GM12864 (cell line): Measurements from ENCODE around the gene RIOK2.
"Not testable (repeated sequence)": the region's sequence is repeated elsewhere in the genome, so short reads cannot be mapped to it uniquely, and the experiment has no call there.

ENCODE experiments used
- DNase-seq: peaks from one replicate; pipeline ENCODE4 v3.0.0-alpha.2; 2011; ENCODE audit warnings: low read depth
- H3K4me3 ChIP-seq: 2 replicates; pipeline ENCODE4 v1.5.1; 2011; ENCODE audit warnings: mild to moderate bottlenecking, low read depth, low read length, control low read depth
- TF ChIP-seq, protein P1 (sequence below): IDR thresholded peaks from 2 replicates; pipeline ENCODE4 v1.5.1; 2011; ENCODE audit warnings: low read depth, mild to moderate bottlenecking, moderate library complexity, low read length, control low read depth, inconsistent platforms; ENCODE audit errors: missing control alignments

Gene RIOK2

DNA sequence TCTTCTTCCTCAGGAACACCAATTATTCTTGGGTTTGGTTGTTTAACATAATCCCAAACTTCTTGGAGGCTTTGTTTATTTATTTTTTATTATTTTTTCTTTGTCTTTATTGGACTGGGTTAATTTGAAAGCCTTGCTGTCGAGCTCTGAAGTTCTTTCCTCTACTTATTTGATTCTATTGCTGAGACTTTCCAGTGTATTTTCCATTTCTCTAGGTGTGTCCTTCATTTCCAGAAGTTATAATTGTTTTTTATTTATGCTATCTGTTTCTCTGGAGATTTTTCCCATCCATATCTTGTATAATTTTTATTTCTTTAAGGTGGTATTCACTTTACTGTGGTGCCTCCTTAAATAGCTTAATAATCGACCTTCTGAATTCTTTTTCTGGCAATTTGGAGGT, 8.8 kb upstream of the RIOK2 start:
- TF ChIP-seq, protein P1, sequence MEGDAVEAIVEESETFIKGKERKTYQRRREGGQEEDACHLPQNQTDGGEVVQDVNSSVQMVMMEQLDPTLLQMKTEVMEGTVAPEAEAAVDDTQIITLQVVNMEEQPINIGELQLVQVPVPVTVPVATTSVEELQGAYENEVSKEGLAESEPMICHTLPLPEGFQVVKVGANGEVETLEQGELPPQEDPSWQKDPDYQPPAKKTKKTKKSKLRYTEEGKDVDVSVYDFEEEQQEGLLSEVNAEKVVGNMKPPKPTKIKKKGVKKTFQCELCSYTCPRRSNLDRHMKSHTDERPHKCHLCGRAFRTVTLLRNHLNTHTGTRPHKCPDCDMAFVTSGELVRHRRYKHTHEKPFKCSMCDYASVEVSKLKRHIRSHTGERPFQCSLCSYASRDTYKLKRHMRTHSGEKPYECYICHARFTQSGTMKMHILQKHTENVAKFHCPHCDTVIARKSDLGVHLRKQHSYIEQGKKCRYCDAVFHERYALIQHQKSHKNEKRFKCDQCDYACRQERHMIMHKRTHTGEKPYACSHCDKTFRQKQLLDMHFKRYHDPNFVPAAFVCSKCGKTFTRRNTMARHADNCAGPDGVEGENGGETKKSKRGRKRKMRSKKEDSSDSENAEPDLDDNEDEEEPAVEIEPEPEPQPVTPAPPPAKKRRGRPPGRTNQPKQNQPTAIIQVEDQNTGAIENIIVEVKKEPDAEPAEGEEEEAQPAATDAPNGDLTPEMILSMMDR: no peak
- no peak overlapping the region for H3K4me3 ChIP-seq
- DNase-seq: no peak

DNA sequence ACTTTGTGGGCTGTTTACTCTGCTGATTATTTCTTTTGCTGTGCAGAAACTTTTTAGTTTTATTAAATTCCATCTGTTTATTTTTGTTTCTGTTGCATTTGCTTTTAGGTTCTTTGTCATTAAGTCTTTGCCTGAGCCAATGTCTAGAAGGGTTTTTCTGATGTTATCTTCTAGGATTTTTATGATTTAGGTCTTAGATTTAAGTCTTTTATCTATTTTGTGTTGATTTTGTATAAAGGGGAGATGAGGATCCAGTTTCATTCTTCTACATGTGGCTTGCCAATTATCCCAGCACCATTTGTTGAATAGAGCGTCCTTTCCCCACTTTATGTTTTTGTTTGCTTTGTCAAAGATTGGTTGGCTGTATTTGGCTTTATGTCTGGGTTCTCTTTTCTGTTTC, 6.5 kb upstream of the RIOK2 start:
- not testable (repeated sequence) for DNase-seq, H3K4me3 ChIP-seq

DNA sequence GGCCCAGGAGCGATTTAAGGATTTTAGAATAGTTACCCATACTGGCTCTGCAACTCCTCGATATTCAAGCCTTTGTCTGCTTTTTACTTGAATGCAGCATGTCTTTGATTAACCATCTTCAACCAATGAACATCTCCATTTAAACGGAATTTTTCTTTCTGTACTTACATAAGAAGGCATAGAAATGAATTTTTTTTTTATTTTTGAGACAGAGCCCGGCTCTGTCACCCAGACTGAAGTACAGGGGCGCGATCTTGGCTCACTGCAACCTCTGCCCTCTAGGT, 825 bp upstream of the RIOK2 start:
- H3K4me3 ChIP-seq: peak overlapping the region; percentile 85
- TF ChIP-seq, protein P1: no peak
- no peak for DNase-seq

DNA sequence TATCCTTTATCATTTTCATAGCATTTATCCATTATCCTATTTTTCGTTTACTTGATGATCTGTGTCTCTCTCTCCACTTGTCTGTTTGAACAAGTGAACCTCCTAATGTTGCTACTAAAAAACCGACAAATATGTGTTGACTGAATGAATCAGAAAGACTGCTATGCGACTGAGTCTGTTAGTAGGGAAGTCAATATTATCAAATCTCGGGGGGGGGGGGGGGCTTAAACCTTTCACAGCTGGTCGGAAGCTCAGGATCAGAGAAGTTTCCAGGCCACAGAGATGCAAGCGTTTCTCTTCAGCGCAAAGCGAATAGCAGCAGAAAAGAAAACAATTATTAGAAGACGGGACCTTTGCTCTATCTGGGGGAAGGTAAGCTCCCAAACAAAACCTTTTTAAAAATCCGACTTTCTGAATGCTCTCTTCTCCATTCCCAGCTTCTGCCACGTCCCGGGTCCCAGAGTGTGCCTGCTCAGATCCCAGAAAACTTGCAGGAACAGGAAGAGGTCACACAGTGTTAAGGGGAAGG, 412 bp downstream of the RIOK2 start:
- DNase-seq: no peak
- TF ChIP-seq, protein P1: no peak
- peak overlapping the region; percentile 85 for H3K4me3 ChIP-seq

DNA sequence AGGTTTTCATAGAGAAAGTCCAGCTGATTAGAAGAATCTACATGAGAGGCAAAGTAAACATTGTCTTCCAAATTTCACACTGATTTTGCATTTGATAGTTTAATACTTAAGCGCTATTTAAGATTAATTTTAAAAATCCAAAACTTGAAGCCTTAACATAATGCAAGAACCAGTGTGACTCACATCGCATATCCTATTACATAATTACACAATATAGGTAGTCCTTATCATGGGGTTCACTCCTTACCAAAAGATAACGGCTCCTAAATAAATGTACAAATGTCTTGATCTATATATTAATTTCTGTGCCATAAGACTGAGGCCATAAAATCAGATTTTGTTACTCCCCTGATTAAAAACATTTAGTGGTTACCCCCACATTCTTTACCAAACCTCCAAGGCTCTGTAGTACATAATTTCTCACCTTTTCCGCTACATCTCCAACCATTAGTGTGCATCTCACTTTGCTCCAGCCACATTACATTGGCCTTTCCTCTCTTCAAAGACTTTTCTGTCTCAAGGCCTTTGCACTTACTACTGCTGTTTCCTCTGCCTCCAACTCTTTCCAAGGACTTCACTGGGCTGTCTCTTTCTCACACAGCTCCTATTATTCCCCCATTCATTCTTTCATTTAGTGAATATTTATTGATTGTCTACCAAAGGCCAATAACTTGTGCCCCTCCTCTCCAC, 1.0 kb downstream of the RIOK2 start:
- peak overlapping the region; percentile 85 for H3K4me3 ChIP-seq
- no peak for DNase-seq
- TF ChIP-seq, protein P1: no peak

DNA sequence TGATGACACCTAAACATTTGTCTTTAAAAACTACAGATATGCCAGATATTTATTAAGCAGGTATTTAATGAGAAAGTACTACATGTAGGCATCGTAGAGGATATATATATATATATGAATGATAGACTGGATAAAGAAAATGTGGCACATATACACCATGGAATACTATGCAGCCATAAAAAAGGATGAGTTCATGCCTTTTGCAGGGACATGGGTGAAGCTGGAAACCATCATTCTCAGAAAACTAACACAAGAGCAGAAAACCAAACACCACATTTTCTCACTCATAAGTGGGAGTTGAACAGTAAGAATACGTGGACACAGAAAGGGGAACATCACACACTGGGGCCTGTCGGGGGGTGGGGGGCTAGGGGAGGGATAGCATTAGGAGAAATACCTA, 3.6 kb downstream of the RIOK2 start:
- H3K4me3 ChIP-seq, DNase-seq: not testable (repeated sequence)

DNA sequence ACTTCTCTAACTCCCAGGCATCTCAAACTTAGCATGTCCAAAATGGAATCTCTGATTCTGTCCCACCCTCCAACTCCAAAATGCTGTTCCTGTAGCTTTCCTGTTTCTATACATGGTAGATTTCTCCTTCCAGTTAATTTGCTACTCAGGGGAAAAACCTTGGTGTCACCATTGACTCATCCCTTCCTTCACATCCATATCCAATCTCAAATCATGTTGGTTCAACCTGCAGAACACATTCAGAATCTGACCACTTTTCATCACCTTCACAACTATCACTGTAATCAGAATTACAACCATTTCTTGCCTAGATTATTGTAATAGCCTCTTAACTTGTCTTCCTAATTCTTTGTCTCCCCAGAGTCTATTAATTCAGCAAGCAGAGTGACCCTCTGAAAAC, 10.8 kb downstream of the RIOK2 start:
- TF ChIP-seq, protein P1: no peak
- H3K4me3 ChIP-seq: no peak overlapping the region
- no peak for DNase-seq

DNA sequence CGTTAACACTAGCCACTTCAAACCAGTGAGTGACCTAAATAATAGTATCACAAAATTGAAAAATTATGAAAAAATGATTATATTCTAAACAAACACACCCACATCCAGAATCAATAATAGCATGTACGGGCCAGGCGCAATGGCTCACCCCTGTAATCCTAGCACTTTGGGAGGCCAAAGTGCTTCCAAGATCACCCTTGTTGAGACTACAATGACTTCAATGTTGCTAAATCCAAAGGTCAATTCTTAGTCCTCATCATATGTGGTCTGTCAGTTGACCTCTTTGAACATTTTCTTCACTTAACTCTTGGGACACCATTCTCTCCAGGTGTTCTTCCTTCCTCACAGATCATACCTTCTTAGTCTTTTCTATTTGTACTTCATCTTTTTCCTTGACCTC, 11.3 kb downstream of the RIOK2 start:
- TF ChIP-seq, protein P1: no peak
- no peak overlapping the region for H3K4me3 ChIP-seq
- DNase-seq: no peak
